ENCODE data around the gene PTN.

PTN gene

GRCh38 chr7:137343281-137343841 is at the start of gene PTN:
Gene PTN (minus strand): TSS chr7:137343733. CDS start chr7:137254973, 88,760 bp downstream.
- peak; percentile 76 for DNase-seq

- peak; percentile 55 for DNase-seq
Measured at GRCh38 chr7:137390076-137390475, 46.5 kb upstream of the PTN start.

- no peak for DNase-seq
Measured at GRCh38 chr7:137388916-137389315, 45.4 kb upstream of the PTN start.

GRCh38 chr7:137386966-137387365 is 43.4 kb upstream of the PTN start:
- DNase-seq = no peak

GRCh38 chr7:137381045-137381444 is 37.5 kb upstream of the PTN start:
- DNase-seq = no peak

- DNase-seq = no peak
Measured at GRCh38 chr7:137373507-137373906, 30.0 kb upstream of the PTN start.

GRCh38 chr7:137371616-137372015 is 28.1 kb upstream of the PTN start:
- peak; percentile 80 for DNase-seq

GRCh38 chr7:137366995-137367394 is 23.5 kb upstream of the PTN start:
- no peak for DNase-seq

- DNase-seq = no peak
Measured at GRCh38 chr7:137363683-137364082, 20.1 kb upstream of the PTN start.

GRCh38 chr7:137360087-137360679 is 16.6 kb upstream of the PTN start:
- DNase-seq = peak; percentile 15

- DNase-seq = peak; percentile 96
Measured at GRCh38 chr7:137354961-137355360, 11.4 kb upstream of the PTN start.

GRCh38 chr7:137354396-137354795 is 10.9 kb upstream of the PTN start:
- peak; percentile 99 for DNase-seq

GRCh38 chr7:137351941-137352340 is 8.4 kb upstream of the PTN start:
- DNase-seq = peak; percentile 66

GRCh38 chr7:137345799-137346449 is 2.4 kb upstream of the PTN start:
- DNase-seq = no peak

- peak; percentile 67 for DNase-seq
Measured at GRCh38 chr7:137342828-137343261, 688 bp downstream of the PTN start.

- DNase-seq = peak; percentile 26
Measured at GRCh38 chr7:137342265-137342664, 1.3 kb downstream of the PTN start.

GRCh38 chr7:137337902-137338301 is 5.6 kb downstream of the PTN start:
- DNase-seq = no peak

GRCh38 chr7:137335814-137336213 is 7.7 kb downstream of the PTN start:
- DNase-seq = no peak

GRCh38 chr7:137331378-137331777 is 12.2 kb downstream of the PTN start:
- DNase-seq = peak; percentile 86

GRCh38 chr7:137329411-137329810 is 14.1 kb downstream of the PTN start:
- no peak for DNase-seq

- DNase-seq = peak; percentile 89
Measured at GRCh38 chr7:137328373-137329120, 15.0 kb downstream of the PTN start.

GRCh38 chr7:137325927-137326326 is 17.6 kb downstream of the PTN start:
- peak; percentile 97 for DNase-seq

- DNase-seq = no peak
Measured at GRCh38 chr7:137324796-137325696, 18.5 kb downstream of the PTN start.

All from NCI-H1092 treated with DMSO at 0.1 percent for 48 hours (cell line).